CD4-positive, CD25-positive, alpha-beta regulatory T cell (primary cell): ENCODE results near the gene P2RY11. TPM values are rescaled to one million over a fixed set of nuclear protein-coding genes. Genes with fewer than 3 reads are reported as not detected.

Source experiments
- ATAC-seq, 2 donors: fragments of 150-1000 bp; cut with Tn5 transposase; one replicate each; pipeline ENCODE4 v1.10.0; 2021; ENCODE audit warnings: low read depth in 2 of 2, moderate number of reproducible peaks in 2 of 2, moderate library complexity in 1 of 2
- DNase-seq, 3 donors: peaks; one replicate each; pipeline versions ENCODE4 v3.0.0 to v3.0.0-alpha.2; 2012 to 2022; ENCODE audit warnings: mixed read lengths in 1 of 3
- H3K27ac ChIP-seq: one replicate; pipeline ENCODE4 v1.7.0; 2013; ENCODE audit warnings: mild to moderate bottlenecking, low read length; ENCODE audit not compliant: insufficient read depth, poor library complexity, severe bottlenecking
- H3K27me3 ChIP-seq: one replicate; pipeline ENCODE4 v1.7.0; 2013; ENCODE audit warnings: low read length; ENCODE audit not compliant: control insufficient read depth, insufficient read depth
- H3K36me3 ChIP-seq: one replicate; pipeline ENCODE4 v1.7.0; 2013; ENCODE audit warnings: mild to moderate bottlenecking, low read length, moderate library complexity; ENCODE audit not compliant: control insufficient read depth, insufficient read depth
- H3K4me1 ChIP-seq: 2 replicates; pipeline ENCODE4 v1.7.0; 2013; ENCODE audit warnings: mild to moderate bottlenecking, low read length; ENCODE audit not compliant: insufficient read depth, control insufficient read depth, poor library complexity, severe bottlenecking
- H3K4me3 ChIP-seq: one replicate; pipeline ENCODE4 v1.7.0; 2013; ENCODE audit warnings: low read depth, mild to moderate bottlenecking, low read length, moderate library complexity
- H3K9me3 ChIP-seq, 2 experiments: 1 replicate in 1 of 2; 2 replicates in 1 of 2; pipeline ENCODE4 v1.7.0; 2013; ENCODE audit warnings: low read length in 2 of 2, mild to moderate bottlenecking in 1 of 2, moderate library complexity in 1 of 2; ENCODE audit not compliant: control insufficient read depth in 2 of 2
- H3K27ac Mint-ChIP-seq, 3 donors: one replicate each; pipeline ENCODE4 v1.8.0; 2020 to 2022; ENCODE audit warnings: mild to moderate bottlenecking in 3 of 3, mixed read lengths in 3 of 3, moderate library complexity in 2 of 3
- H3K27me3 Mint-ChIP-seq: one replicate; pipeline ENCODE4 v1.8.0; 2022; ENCODE audit warnings: mild to moderate bottlenecking, mixed read lengths
- H3K36me3 Mint-ChIP-seq: one replicate; pipeline ENCODE4 v1.8.0; 2020; ENCODE audit warnings: mixed read lengths
- H3K4me1 Mint-ChIP-seq, 4 donors: one replicate each; pipeline ENCODE4 v1.8.0; 2020 to 2022; ENCODE audit warnings: mixed read lengths in 4 of 4, mild to moderate bottlenecking in 1 of 4
- H3K4me3 Mint-ChIP-seq, 4 donors: one replicate each; pipeline ENCODE4 v1.8.0; 2020 to 2022; ENCODE audit warnings: mild to moderate bottlenecking in 4 of 4, mixed read lengths in 4 of 4, moderate library complexity in 3 of 4
- H3K9me3 Mint-ChIP-seq, 7 donors: one replicate each; pipeline ENCODE4 v1.8.0; 2020 to 2022; ENCODE audit warnings: mixed read lengths in 7 of 7, mild to moderate bottlenecking in 3 of 7, moderate library complexity in 2 of 7
- polyA plus RNA-seq, 4 donors: library from polyadenylated mRNA; unstranded; fragments of 300-500 nt; fragmentation: Illumina TruSeq; gene quantifications; one replicate each; pipeline ENCODE4 v1.2.3, GENCODE V29; 2021
- total RNA-seq: library from RNA; stranded (reverse); gene quantifications from one replicate; pipeline ENCODE4 v1.2.3, GENCODE V29; 2022

Gene P2RY11
- total and polyA plus RNA-seq, 5 donors from 2014 or later: 0.64 to 23.0 (median 2.0) TPM

- H3K9me3 ChIP-seq: no peaks in the 10 kb centered on the region
- Mint-ChIP-seq H3K27ac (no peak overlapping the region), H3K9me3 (peaks cover 0 to 1% (median 0%) of the 10 kb centered on the region in 7 donors), H3K4me1 (peaks cover 6 to 45% (median 15%) of the 10 kb centered on the region in 4 donors), H3K27me3 (no peaks in the 10 kb centered on the region), H3K4me3 (no peak overlapping the region), H3K36me3 (peaks cover 23% of the 10 kb centered on the region)
- ATAC-seq (no peak), DNase-seq (no peak)
- H3K27me3 ChIP-seq: no peaks in the 10 kb centered on the region
- peaks cover 44% of the 10 kb centered on the region for H3K4me1 ChIP-seq
- no peak overlapping the region for H3K4me3 ChIP-seq
- H3K27ac ChIP-seq: no peak overlapping the region
- peaks cover 63% of the 10 kb centered on the region for H3K36me3 ChIP-seq
These were observed 28.5 kb downstream of the P2RY11 start for GRCh38 chr19:10139952-10140351.

- peaks cover 62% of the 10 kb centered on the region for H3K36me3 ChIP-seq
- ATAC-seq (no peak), DNase-seq (no peak)
- H3K9me3 ChIP-seq: no peaks in the 10 kb centered on the region
- no peaks in the 10 kb centered on the region for H3K27me3 Mint-ChIP-seq
- H3K27ac Mint-ChIP-seq: peak overlapping the region; percentile 99 to 100 (median 100)
- peaks cover 0 to 1% (median 0%) of the 10 kb centered on the region in 7 donors for H3K9me3 Mint-ChIP-seq
- peak overlapping the region; percentile 96 for H3K27ac ChIP-seq
- H3K4me3 Mint-ChIP-seq: peak overlapping the region in 2 of 4 donors; percentile 44 to 58
- peaks cover 49% of the 10 kb centered on the region for H3K4me1 ChIP-seq
- H3K4me3 ChIP-seq: no peak overlapping the region
- H3K27me3 ChIP-seq: no peaks in the 10 kb centered on the region
- peaks cover 32% of the 10 kb centered on the region for H3K36me3 Mint-ChIP-seq
- H3K4me1 Mint-ChIP-seq: peaks cover 6 to 52% (median 15%) of the 10 kb centered on the region in 4 donors
These were observed 30.0 kb downstream of the P2RY11 start for GRCh38 chr19:10141479-10141878.

GRCh38 chr19:10141973-10142372 is 30.5 kb downstream of the P2RY11 start:
- H3K4me3 ChIP-seq: peak overlapping the region; percentile 68
- H3K27me3 ChIP-seq: no peaks in the 10 kb centered on the region
- H3K9me3 ChIP-seq: no peaks in the 10 kb centered on the region
- Mint-ChIP-seq H3K9me3 (peaks cover 0 to 1% (median 0%) of the 10 kb centered on the region in 7 donors), H3K36me3 (peaks cover 35% of the 10 kb centered on the region), H3K4me3 (peak overlapping the region; percentile 58 to 94 (median 88)), H3K4me1 (peaks cover 6 to 52% (median 15%) of the 10 kb centered on the region in 4 donors), H3K27ac (peak overlapping the region; percentile 99 to 100 (median 100)), H3K27me3 (no peaks in the 10 kb centered on the region)
- H3K4me1 ChIP-seq: peaks cover 49% of the 10 kb centered on the region
- peaks cover 62% of the 10 kb centered on the region for H3K36me3 ChIP-seq
- H3K27ac ChIP-seq: peak overlapping the region; percentile 96
- DNase-seq: no peak
- no peak for ATAC-seq

GRCh38 chr19:10142701-10143375 is 31.3 kb downstream of the P2RY11 start:
- H3K27me3 Mint-ChIP-seq: no peaks in the 10 kb centered on the region
- peaks cover 32% of the 10 kb centered on the region for H3K36me3 Mint-ChIP-seq
- H3K36me3 ChIP-seq: peaks cover 56% of the 10 kb centered on the region
- H3K27me3 ChIP-seq: no peaks in the 10 kb centered on the region
- peak; percentile 100 for ATAC-seq
- peak overlapping the region; percentile 77 to 94 (median 88) for H3K4me3 Mint-ChIP-seq
- DNase-seq: peak; percentile 40 to 89 (median 83)
- H3K4me1 Mint-ChIP-seq: peaks cover 6 to 48% (median 15%) of the 10 kb centered on the region in 4 donors
- peak overlapping the region; percentile 99 to 100 (median 100) for H3K27ac Mint-ChIP-seq
- no peaks in the 10 kb centered on the region for H3K9me3 ChIP-seq
- peak overlapping the region; percentile 68 for H3K4me3 ChIP-seq
- peak overlapping the region; percentile 96 for H3K27ac ChIP-seq
- peaks cover 49% of the 10 kb centered on the region for H3K4me1 ChIP-seq
- peaks cover 0 to 1% (median 0%) of the 10 kb centered on the region in 7 donors for H3K9me3 Mint-ChIP-seq

GRCh38 chr19:10143681-10144080 is 32.2 kb downstream of the P2RY11 start:
- peak in 1 of 3 donors; percentile 37 for DNase-seq
- Histone ChIP-seq H3K4me3 (peak overlapping the region; percentile 68), H3K36me3 (peaks cover 54% of the 10 kb centered on the region), H3K27me3 (no peaks in the 10 kb centered on the region), H3K4me1 (peaks cover 49% of the 10 kb centered on the region), H3K27ac (peak overlapping the region; percentile 96), H3K9me3 (no peaks in the 10 kb centered on the region)
- H3K9me3 Mint-ChIP-seq: peaks cover 0 to 1% (median 0%) of the 10 kb centered on the region in 7 donors
- peaks cover 6 to 48% (median 15%) of the 10 kb centered on the region in 4 donors for H3K4me1 Mint-ChIP-seq
- peaks cover 35% of the 10 kb centered on the region for H3K36me3 Mint-ChIP-seq
- no peak for ATAC-seq
- peak overlapping the region; percentile 99 to 100 (median 100) for H3K27ac Mint-ChIP-seq
- H3K27me3 Mint-ChIP-seq: no peaks in the 10 kb centered on the region
- H3K4me3 Mint-ChIP-seq: peak overlapping the region; percentile 64 to 94 (median 82)

- H3K27ac ChIP-seq: peak overlapping the region; percentile 96
- peaks cover 49% of the 10 kb centered on the region for H3K4me1 ChIP-seq
- ATAC-seq (no peak), DNase-seq (no peak)
- Mint-ChIP-seq H3K36me3 (peaks cover 36% of the 10 kb centered on the region), H3K4me1 (peaks cover 6 to 48% (median 15%) of the 10 kb centered on the region in 4 donors), H3K4me3 (peak overlapping the region in 2 of 4 donors; percentile 41 to 52), H3K27ac (peak overlapping the region; percentile 99 to 100 (median 100)), H3K9me3 (peaks cover 0 to 1% (median 0%) of the 10 kb centered on the region in 7 donors), H3K27me3 (no peaks in the 10 kb centered on the region)
- H3K4me3 ChIP-seq: peak overlapping the region; percentile 30
- H3K36me3 ChIP-seq: peaks cover 55% of the 10 kb centered on the region
- H3K9me3 ChIP-seq: no peaks in the 10 kb centered on the region
- no peaks in the 10 kb centered on the region for H3K27me3 ChIP-seq
These were observed 32.9 kb downstream of the P2RY11 start for GRCh38 chr19:10144361-10144760.

- no peak for ATAC-seq
These were observed 33.5 kb downstream of the P2RY11 start for GRCh38 chr19:10145031-10145430.

More at GRCh38 chr19:10145031-10145430, 33.5 kb downstream of the P2RY11 start:
- Histone ChIP-seq H3K27me3 (no peaks in the 10 kb centered on the region), H3K36me3 (peaks cover 55% of the 10 kb centered on the region), H3K27ac (peak overlapping the region; percentile 96), H3K9me3 (no peaks in the 10 kb centered on the region), H3K4me3 (no peak overlapping the region), H3K4me1 (peaks cover 49% of the 10 kb centered on the region)
- H3K9me3 Mint-ChIP-seq: peaks cover 0 to 1% (median 0%) of the 10 kb centered on the region in 7 donors
- peak overlapping the region; percentile 76 to 100 (median 77) for H3K27ac Mint-ChIP-seq
- H3K36me3 Mint-ChIP-seq: peaks cover 40% of the 10 kb centered on the region
- H3K4me3 Mint-ChIP-seq: no peak overlapping the region
- DNase-seq: no peak
- H3K27me3 Mint-ChIP-seq: no peaks in the 10 kb centered on the region
- peaks cover 6 to 48% (median 15%) of the 10 kb centered on the region in 4 donors for H3K4me1 Mint-ChIP-seq
